ENCODE data around the gene ETS2. TPM values are rescaled to one million over a fixed set of nuclear protein-coding genes. Genes with fewer than 3 reads are reported as not detected.
"Not testable (repeated sequence)": the region's sequence is repeated elsewhere in the genome, so short reads cannot be mapped to it uniquely, and the experiment has no call there.

Gene ETS2
- polyA plus RNA-seq, 1 donor, result 42.0 TPM

DNA sequence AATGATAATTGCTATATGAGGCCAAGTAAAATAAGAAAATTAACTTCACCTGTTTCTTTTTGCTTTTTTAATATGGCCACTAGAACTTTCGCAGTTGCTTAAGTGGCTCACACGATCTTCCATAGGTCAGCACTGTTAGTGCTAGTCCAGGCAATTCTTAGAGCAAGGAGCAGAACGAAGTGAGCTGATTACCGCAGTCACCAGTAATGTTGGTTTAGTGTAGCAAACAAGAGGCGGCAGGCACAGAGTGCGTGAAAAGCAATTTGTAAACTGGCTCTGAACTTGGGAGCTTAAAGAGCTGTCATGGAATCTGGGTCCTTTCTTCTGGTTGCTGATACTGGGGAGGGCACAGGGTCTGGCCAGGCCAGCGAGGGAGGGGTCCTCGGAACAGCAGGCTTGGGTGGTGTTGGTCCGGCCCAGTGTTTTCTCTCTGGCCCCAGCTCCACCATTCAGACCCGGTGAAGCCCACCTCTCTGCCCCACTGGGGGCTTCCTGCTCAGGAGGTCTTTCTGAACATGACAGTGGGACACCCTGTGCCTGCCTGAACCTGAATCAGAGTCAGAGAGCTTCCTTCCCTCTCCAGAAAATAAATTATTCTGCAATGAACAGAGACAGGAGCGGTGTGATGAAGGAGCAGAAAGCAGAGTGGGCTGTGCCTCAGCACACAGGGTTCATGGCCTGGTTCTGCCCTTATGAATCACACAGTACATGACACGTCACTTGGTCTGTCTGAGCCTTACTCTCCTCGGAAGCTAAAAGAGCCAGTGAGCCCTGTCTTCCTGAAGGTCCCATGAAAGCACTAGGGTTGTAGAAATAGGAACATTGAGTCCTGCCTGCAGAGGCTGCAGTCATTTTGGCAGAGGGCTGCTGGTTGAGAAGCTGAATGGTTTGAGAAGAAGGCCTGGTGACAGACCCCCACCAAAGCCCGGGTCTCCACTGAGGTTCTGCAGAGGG is 11.9 kb downstream of the ETS2 start:
- DNase-seq, result no peak

- DNase-seq, result no peak
These were observed 12.6 kb downstream of the ETS2 start for GRCh38 chr21:38818325-38818723.

DNA sequence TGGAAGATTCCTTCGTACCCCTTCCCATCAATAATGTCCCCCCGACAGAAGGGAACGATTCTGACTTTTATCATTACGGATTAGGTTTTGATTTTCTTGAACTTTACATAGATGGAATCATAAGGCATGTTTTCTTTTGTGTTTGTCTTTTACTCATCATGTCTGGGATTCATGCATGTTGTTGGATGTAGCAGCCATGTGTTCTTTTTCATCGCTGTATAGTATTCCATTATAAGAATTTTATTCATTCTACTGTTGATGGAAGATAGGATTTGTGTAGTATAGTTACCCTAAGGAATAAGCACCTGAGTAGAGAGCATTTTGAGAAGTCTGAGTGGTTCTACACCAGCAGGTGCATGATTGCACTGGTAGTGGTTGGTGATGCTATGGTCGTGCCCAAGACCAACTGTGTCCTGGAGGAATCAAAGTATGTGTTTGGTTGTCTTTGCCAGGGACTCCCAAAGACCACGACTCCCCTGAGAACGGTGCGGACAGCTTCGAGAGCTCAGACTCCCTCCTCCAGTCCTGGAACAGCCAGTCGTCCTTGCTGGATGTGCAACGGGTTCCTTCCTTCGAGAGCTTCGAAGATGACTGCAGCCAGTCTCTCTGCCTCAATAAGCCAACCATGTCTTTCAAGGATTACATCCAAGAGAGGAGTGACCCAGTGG is 13.5 kb downstream of the ETS2 start:
- DNase-seq, result no peak

- no peak for DNase-seq
These were observed 14.0 kb downstream of the ETS2 start for GRCh38 chr21:38819719-38820159.

DNA sequence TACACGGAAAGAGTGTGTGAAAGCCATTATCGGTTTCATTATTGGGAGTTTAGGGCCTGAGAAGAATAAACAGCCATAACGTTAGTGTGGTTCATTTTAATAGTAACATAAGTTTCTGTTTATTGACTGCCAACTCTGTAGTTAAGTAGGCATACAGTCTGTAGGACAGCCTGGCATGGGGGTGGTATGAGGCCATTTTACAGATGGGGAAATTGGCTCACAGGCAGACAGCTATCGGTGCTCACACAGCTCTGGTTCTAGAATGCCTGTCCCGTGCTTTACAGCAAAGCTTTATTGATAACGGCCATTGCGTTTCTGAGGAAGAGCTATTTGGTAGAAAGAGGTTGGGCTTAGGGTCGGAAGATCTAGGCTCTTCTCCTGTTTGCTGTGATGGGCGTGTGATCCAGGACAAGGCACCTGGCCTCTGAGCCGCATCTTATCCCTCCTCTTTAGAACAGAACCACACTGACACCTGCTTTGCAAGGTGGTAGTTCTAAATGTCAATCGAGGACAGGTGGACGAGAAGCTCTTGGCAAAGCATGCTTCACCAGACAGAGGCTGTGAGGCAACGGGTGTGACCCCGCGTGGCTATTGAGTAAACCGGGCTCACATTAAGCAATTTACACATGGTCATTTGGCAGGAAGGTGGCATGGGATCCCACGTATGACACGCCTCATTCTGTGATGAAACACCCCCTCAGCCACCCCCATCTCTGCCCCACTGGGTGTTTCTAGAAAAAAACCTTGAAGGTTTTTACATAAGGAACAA is 14.9 kb downstream of the ETS2 start:
- no peak for DNase-seq

DNA sequence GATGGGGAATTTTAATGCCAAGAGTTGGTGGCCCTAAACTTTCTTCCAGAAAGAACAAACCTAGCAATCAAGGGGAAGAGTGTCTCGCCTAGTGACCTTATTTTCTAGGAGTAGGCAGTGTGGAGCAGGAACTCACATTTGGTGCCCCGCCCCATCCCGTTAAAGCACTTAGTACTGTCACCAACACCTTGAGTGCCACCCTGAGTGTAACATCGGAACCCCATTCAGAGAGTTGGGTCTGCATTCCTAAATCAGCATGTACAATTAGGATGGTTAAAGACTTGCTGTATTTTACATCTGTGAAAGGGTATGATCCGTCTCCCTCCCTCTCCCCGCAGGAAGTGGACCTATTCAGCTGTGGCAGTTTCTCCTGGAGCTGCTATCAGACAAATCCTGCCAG is 15.5 kb downstream of the ETS2 start:
- DNase-seq, result no peak

DNA sequence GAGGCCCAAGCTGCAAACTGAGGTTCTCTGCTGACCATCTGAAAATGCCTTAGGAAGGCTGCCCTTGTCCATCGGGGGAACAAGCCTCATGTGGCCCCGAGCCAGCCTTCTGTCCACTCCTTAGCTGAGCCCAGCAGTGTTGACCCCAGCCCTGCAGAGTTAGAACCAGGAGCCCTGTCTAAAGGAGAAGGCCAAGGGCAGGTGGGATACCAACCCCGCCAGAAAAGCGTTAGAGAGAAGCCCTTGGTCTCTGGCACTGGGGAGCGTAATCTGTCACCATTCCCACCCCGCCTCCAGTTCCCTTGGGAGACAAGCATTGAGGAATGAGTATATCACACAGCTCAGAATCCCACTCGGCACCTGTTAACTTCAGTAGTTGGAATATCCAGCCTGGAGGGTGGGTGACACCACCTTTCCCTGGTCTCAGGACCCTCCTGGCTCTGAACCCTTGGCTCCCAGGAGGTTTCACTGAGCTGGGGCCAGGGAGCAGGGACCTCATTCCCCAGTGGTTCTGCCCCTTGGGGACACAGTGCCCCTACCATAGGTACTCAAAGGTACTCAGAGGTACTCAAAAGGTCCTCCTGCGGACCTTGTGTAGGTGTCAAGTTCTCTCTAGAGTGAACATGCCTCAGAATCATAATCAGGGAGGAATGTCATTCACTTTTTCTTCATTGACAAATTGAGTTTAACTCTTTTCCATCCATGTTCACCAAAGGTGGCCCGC is 16.4 kb downstream of the ETS2 start:
- DNase-seq, result no peak

DNA sequence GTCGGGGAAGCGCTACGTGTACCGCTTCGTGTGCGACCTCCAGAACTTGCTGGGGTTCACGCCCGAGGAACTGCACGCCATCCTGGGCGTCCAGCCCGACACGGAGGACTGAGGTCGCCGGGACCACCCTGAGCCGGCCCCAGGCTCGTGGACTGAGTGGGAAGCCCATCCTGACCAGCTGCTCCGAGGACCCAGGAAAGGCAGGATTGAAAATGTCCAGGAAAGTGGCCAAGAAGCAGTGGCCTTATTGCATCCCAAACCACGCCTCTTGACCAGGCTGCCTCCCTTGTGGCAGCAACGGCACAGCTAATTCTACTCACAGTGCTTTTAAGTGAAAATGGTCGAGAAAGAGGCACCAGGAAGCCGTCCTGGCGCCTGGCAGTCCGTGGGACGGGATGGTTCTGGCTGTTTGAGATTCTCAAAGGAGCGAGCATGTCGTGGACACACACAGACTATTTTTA is 17.1 kb downstream of the ETS2 start:
- no peak for DNase-seq

- DNase-seq, result no peak
These were observed 18.0 kb downstream of the ETS2 start for GRCh38 chr21:38823737-38824123.

GRCh38 chr21:38824124-38824822 is 18.5 kb downstream of the ETS2 start:
- DNase-seq, result no peak

- DNase-seq, result no peak
These were observed 19.5 kb downstream of the ETS2 start for GRCh38 chr21:38825269-38825668.

- no peak for DNase-seq
These were observed 20.2 kb downstream of the ETS2 start for GRCh38 chr21:38825921-38826320.

DNA sequence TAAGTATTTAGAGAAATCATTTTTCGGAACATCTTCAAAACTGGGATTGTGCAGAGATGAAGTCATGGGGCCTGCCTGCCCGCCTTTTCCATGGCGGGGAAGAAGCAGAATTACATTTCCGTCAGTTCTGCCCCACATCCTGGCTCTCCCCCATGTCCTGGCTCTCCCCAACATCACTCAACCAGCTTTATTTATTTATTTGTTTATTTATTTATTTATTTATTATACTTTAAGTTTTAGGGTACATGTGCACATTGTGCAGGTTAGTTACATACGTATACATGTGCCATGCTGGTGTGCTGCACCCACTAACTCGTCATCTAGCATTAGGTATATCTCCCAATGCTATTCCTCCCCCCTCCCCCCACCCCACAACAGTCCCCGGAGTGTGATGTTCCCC is 22.4 kb downstream of the ETS2 start:
- DNase-seq, result not testable (repeated sequence)

DNA sequence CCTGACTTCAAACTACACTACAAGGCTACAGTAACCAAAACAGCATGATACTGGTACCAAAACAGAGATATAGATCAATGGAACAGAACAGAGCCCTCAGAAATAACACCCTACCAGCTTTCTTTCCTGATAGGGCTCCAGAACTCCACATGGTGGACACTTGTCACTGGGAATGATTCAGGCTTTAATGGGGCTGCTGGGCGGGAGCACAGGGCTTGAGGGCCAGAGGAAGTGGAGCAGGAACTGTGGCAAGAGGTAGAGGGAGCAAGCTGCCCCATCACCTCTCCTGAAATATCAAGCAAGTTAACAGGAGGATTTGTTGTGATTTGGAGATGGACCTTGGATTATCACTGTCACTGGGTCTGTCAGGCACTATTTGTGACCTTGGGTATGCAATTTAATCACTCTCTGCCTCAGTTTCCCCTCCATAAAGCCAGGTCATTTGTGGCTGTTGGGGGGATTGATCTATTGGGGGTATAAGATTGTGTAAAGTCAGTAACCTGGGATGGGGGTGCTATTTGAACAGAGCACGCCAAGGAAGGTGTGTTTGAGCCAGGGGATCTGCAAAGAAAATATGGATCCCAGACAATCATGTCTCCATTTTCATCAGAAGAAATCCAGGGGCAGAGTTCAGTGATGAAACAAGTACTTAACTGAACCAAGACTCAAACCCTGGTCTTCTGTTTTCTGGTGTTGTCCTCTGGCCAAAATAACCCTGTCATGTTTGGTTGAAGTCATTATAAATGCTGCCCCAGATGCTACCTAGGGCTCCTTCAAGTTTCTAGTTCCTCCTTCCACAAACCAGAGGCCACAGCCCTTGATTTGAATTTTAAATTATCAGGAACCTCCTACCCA is 25.2 kb downstream of the ETS2 start:
- no peak for DNase-seq

DNA sequence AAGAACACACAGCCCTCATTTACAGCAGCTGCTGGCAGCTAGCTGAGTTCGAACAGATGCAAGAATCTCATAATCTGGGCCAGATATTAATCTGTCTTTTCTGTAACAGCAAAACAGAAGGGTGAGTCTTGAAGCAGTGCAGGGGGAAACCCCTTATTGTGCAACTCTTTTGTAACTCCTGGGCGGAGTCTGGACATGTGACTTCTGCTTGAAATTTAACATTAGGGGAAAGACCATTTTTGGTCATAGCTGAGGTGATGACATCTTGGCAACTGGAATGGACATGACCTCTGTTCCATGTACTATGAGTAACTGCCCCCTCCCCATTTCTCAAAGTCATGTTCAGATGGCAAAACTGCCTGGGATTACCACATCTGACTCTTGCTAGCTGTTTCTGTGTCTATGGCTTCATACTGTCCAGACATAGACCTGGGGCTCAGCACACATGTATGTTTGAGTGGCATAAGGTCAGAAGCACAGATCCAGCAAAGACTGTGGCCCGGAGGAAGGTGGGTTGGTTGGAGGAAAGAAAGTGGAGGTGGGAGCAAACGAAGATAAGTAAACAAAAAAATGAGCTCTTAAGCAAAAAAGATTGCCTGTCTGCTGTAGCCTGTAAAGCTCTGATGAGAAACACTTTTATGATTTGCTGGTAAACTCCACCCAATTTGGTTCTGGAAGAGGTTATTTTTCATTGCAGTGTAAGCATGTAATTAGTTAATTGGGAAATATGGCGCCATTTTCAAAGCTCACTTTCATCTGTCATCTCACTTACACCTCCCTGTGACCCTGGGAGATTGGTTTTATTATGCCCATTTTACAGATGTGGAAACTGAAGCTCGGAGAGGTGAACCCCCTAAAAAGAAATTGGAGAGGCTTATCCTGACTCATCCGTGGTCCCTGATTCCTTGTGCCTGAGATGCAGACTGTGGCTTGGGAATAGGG is 26.1 kb downstream of the ETS2 start:
- DNase-seq, result peak; percentile 14

DNA sequence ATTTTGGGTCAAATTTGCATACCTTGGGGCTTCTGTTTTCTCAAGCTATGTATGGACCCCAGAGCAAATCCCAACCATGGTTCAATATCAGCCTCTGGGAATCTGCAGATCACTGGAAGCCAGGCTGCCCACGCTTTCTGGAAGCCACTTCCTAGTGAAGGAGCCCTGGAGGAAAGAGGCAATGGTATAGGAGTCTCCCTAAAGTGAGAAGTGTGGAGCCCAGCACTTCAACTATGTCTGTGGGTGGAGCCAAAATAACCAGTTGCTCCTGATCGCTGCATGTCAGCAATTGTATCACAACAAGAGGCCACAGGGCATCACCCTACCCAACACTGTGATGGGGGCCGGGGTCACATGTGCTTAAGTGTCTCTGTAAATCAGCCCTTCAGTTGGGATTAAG is 26.9 kb downstream of the ETS2 start:
- DNase-seq, result no peak

GRCh38 chr21:38833117-38833516 is 27.4 kb downstream of the ETS2 start:
- DNase-seq, result no peak

DNA sequence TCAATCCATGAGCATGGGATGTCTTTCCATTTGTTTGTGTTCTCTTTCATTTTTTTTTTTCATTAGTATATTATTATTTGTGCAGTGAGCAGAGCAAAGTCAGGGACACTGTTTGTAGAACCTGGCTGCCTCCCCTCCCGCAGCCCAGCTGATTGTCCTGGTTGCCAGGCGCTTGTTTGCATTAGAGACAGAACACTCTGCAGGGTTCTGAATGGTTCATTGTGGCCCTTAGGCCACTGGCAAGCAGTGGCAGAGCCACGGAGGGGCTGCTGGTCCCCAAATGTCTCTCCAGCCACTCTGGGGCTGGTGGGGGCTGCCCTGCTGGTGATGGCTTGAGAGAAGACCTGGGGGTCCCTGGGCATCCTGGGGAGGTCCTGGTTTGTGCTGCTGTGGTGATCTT is 29.0 kb downstream of the ETS2 start:
- DNase-seq, result no peak
